ENCODE results near the gene PTPN4. TPM values are rescaled to one million over a fixed set of nuclear protein-coding genes. Genes with fewer than 3 reads are reported as not detected.

Gene PTPN4
- total and polyA plus RNA-seq, 2 of the 8 experiments (the other 6 are each of a cell fraction or from before 2014, with no cell fraction given) = 28.5 to 105 TPM

DNA sequence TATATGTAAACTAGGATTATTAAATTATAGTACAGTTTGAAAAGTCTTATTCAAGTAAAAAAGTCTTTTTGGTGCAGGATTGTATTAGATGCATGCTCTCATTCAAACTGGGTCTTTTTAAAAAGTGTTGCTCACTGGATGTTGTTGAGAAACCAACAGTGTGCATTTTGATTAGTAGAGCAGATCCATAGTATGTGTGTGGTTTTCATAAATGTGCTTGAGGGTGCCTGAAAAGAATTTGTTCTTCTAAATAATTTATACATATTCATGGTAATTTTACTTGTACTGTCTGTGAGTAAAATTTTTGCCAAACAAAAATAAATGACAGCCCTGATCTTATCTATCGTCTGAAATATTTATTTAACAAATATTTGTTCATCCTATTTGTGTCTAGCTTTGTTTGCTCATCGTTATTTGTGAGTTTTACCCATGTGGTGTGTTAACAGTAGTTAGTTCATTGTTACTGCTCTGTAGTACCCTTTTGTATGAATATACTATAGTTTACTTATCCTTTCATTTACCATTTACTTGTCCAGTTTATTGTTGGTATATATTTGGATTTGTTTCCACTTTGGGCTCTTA is 50.4 kb downstream of the PTPN4 start (continued):
- TF ChIP-seq, protein P1, sequence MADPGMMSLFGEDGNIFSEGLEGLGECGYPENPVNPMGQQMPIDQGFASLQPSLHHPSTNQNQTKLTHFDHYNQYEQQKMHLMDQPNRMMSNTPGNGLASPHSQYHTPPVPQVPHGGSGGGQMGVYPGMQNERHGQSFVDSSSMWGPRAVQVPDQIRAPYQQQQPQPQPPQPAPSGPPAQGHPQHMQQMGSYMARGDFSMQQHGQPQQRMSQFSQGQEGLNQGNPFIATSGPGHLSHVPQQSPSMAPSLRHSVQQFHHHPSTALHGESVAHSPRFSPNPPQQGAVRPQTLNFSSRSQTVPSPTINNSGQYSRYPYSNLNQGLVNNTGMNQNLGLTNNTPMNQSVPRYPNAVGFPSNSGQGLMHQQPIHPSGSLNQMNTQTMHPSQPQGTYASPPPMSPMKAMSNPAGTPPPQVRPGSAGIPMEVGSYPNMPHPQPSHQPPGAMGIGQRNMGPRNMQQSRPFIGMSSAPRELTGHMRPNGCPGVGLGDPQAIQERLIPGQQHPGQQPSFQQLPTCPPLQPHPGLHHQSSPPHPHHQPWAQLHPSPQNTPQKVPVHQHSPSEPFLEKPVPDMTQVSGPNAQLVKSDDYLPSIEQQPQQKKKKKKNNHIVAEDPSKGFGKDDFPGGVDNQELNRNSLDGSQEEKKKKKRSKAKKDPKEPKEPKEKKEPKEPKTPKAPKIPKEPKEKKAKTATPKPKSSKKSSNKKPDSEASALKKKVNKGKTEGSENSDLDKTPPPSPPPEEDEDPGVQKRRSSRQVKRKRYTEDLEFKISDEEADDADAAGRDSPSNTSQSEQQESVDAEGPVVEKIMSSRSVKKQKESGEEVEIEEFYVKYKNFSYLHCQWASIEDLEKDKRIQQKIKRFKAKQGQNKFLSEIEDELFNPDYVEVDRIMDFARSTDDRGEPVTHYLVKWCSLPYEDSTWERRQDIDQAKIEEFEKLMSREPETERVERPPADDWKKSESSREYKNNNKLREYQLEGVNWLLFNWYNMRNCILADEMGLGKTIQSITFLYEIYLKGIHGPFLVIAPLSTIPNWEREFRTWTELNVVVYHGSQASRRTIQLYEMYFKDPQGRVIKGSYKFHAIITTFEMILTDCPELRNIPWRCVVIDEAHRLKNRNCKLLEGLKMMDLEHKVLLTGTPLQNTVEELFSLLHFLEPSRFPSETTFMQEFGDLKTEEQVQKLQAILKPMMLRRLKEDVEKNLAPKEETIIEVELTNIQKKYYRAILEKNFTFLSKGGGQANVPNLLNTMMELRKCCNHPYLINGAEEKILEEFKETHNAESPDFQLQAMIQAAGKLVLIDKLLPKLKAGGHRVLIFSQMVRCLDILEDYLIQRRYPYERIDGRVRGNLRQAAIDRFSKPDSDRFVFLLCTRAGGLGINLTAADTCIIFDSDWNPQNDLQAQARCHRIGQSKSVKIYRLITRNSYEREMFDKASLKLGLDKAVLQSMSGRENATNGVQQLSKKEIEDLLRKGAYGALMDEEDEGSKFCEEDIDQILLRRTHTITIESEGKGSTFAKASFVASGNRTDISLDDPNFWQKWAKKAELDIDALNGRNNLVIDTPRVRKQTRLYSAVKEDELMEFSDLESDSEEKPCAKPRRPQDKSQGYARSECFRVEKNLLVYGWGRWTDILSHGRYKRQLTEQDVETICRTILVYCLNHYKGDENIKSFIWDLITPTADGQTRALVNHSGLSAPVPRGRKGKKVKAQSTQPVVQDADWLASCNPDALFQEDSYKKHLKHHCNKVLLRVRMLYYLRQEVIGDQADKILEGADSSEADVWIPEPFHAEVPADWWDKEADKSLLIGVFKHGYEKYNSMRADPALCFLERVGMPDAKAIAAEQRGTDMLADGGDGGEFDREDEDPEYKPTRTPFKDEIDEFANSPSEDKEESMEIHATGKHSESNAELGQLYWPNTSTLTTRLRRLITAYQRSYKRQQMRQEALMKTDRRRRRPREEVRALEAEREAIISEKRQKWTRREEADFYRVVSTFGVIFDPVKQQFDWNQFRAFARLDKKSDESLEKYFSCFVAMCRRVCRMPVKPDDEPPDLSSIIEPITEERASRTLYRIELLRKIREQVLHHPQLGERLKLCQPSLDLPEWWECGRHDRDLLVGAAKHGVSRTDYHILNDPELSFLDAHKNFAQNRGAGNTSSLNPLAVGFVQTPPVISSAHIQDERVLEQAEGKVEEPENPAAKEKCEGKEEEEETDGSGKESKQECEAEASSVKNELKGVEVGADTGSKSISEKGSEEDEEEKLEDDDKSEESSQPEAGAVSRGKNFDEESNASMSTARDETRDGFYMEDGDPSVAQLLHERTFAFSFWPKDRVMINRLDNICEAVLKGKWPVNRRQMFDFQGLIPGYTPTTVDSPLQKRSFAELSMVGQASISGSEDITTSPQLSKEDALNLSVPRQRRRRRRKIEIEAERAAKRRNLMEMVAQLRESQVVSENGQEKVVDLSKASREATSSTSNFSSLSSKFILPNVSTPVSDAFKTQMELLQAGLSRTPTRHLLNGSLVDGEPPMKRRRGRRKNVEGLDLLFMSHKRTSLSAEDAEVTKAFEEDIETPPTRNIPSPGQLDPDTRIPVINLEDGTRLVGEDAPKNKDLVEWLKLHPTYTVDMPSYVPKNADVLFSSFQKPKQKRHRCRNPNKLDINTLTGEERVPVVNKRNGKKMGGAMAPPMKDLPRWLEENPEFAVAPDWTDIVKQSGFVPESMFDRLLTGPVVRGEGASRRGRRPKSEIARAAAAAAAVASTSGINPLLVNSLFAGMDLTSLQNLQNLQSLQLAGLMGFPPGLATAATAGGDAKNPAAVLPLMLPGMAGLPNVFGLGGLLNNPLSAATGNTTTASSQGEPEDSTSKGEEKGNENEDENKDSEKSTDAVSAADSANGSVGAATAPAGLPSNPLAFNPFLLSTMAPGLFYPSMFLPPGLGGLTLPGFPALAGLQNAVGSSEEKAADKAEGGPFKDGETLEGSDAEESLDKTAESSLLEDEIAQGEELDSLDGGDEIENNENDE (IDR thresholded peaks at IDR 0.05; ENCODE audit: insufficient replicate concordance, low read length) = no peak
- TF ChIP-seq TBP (IDR thresholded peaks at IDR 0.05; ENCODE audit: low read depth, low read length) (no peak), KDM5A (IDR thresholded peaks at IDR 0.05; ENCODE audit: low read length) (no peak), RFX5 (IDR thresholded peaks at IDR 0.05; ENCODE audit: borderline replicate concordance, low read depth, low read length) (no peak), BRCA1 (IDR thresholded peaks at IDR 0.05; ENCODE audit: low read depth, low read length) (no peak), SIN3A (conservative IDR thresholded peaks at IDR 0.05 in 1 of 2, IDR thresholded peaks at IDR 0.05 in 1 of 2; ENCODE audit: low read depth in 1 of 2, low read length in 2 of 2) (no peak), SP2 (IDR thresholded peaks at IDR 0.05; ENCODE audit: low read length) (no peak), HDAC2 (IDR thresholded peaks at IDR 0.05; ENCODE audit: borderline replicate concordance in 1 of 2, low read depth in 2 of 2, low read length in 2 of 2) (no peak), SRF (IDR thresholded peaks at IDR 0.05; ENCODE audit: low read depth, low read length) (no peak)

All from H1 (cell line).